Astrocyte of the cerebellum (primary cell): ENCODE results near the gene SCMH1.

Experiments used
- DNase-seq: peaks from one replicate; pipeline ENCODE4 v3.0.0-alpha.2; 2011; ENCODE audit warnings: low read depth
- H3K4me3 ChIP-seq: 2 replicates; pipeline ENCODE4 v1.5.1; 2011; ENCODE audit warnings: mild to moderate bottlenecking, low read depth, low read length, moderate library complexity
- in situ Hi-C: cut with HindIII; loops from 2 replicates; pipeline ENCODE4 v1.10.0; 2017; ENCODE audit warnings: low sequenced_read_pairs
- TF ChIP-seq, protein P1 (sequence below): IDR thresholded peaks from 2 replicates; pipeline ENCODE4 v1.5.1; 2012; ENCODE audit warnings: low read length, low read depth, moderate library complexity, mild to moderate bottlenecking; ENCODE audit errors: missing control alignments

SCMH1 gene

DNA sequence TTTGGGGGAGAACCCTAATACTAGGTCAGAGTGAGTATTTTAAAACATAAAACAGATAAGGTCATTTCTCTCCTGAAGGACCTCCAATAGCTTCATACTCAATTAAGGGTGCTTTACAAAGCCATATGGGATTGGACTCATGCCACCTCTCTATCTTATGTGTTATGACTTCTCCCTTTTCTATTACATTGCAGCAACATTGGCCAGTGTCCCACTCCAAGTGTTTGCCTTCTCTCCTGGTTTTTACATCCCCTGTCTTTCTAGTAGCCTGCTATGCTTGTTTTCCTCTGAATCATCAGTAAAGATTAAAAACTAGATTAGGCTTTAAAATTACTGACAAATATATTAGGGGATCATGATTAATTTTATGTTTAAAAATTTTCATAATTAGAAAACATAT lies 66.6 kb downstream of the SCMH1 start:
- TF ChIP-seq, protein P1, sequence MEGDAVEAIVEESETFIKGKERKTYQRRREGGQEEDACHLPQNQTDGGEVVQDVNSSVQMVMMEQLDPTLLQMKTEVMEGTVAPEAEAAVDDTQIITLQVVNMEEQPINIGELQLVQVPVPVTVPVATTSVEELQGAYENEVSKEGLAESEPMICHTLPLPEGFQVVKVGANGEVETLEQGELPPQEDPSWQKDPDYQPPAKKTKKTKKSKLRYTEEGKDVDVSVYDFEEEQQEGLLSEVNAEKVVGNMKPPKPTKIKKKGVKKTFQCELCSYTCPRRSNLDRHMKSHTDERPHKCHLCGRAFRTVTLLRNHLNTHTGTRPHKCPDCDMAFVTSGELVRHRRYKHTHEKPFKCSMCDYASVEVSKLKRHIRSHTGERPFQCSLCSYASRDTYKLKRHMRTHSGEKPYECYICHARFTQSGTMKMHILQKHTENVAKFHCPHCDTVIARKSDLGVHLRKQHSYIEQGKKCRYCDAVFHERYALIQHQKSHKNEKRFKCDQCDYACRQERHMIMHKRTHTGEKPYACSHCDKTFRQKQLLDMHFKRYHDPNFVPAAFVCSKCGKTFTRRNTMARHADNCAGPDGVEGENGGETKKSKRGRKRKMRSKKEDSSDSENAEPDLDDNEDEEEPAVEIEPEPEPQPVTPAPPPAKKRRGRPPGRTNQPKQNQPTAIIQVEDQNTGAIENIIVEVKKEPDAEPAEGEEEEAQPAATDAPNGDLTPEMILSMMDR, result no peak
- in situ Hi-C loops, result no loop called here
- DNase-seq, result no peak
- H3K4me3 ChIP-seq, result no peak overlapping the region

DNA sequence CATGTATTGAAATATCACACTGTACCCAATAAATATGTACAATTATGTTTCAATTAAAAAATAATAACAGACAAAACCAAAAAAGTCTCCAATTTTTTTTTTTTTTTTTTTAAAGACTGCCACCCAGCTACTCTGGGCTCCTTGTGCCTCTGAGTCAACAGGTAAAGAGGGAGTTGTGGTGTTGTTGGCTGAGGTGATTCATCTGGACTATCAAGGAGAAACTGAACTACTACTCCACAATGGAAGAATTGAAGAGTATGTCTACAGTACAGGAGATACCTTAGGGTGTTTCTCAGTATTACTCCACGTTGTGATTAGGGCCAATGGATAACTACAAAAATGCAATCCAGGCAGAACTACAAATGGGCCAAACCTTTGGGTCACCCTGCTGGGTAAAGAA lies 67.9 kb downstream of the SCMH1 start:
- TF ChIP-seq, protein P1, result no peak
- no peak overlapping the region for H3K4me3 ChIP-seq
- no peak for DNase-seq
- in situ Hi-C loops, result no loop called here

DNA sequence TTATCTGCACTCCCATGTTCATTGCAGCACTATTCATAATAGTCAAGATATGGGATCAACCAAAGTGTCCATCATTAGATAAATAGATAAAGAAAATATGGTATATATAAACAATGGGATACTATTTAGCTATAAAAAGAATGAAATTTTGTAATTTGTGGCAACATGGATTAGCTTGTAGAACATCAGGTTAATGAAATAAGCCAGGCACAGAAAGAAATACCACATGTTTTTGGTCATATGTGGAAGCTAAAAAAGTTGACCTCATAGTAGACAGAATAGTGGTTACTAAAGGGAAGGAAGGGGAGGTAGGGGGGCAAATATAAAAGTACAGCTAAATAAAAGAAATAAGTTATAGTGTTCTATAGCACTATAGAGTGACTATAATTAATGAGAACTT lies 68.5 kb downstream of the SCMH1 start:
- no peak overlapping the region for H3K4me3 ChIP-seq
- in situ Hi-C loops, result no loop called here
- TF ChIP-seq, protein P1, result no peak
- no peak for DNase-seq

DNA sequence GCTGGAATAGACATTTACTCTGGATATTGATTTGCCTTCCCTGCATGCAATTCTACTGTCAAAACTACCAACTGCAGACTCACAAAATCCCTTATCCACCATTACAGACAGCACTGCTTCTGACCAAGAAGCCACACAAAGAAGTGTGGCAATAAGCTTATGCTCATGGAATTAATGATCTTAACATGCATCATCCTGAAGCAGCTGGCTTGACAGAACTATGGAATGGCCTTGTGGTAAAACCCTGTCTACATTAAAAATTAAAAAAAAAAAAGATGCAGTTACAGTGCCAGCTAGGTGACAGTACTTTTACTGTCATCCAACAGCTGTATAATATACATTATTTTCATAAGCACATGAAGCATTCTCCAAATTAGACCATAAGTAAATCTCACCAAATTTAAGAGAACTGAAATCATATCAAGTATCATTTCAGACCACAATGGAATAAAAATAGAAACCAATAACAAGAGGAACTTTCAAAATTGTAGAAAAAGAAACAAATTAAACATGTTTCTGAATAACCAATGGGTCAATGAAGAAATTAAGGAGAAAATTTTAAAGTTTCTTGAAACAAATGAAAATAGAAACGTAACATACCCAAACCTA lies 70.7 kb downstream of the SCMH1 start:
- no peak for DNase-seq
- TF ChIP-seq, protein P1, result no peak
- no peak overlapping the region for H3K4me3 ChIP-seq
- in situ Hi-C loops, result no loop called here

DNA sequence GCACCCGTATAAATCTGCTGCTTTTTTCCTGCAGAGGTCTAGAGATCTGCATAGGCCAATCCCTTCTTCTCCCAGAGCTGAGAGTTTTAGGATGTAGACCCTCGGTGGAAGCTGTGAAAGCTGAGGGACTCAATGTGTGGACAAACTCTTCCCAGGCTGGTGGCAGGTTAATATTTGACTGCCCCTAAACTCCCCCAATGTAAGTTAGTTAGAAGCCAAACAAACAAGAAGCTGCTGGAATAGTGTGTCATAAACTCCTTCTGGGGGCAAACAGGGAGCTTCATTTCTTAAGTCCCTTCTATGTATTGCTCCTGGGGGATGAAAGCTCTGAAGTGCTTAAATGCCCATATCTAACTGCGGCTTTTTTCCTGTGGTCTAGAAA lies 72.3 kb downstream of the SCMH1 start:
- H3K4me3 ChIP-seq, result no peak overlapping the region
- in situ Hi-C loops, result no loop called here
- TF ChIP-seq, protein P1, result no peak
- DNase-seq, result no peak

DNA sequence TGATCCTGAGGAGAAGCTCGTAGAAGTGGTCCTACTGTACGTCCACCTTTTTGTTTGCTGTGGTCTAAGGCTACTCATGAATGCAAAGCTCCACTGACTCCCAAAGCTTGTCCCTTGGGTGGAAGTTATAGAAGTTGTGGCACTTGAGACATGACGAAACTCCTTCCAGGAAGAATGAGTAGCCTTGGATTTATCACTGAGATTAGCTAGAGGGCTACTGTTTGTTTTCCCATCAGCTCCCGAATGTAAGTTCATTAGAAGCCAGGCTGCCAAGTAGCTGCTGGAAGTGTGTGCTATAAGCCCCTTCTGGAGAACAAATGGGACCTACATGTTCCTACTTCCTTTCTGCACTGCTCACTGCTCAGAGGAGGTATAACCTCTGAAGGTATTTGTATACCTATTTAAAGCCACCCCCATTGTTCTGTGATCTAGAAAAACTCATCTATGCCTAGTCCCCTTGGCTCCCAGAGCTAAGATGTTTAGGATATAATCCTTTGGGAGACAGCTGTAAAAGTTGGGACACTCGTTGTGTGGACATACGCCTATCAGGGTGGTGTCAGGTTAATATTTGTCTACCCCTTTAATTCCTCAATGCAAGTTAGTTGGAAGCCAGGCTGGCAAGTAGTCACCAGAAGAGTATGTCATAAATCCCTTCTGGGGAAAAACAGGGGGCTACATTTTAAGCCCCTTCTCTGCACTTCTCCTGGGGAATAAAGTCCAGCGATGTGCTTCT lies 72.9 kb downstream of the SCMH1 start:
- in situ Hi-C loops, result no loop called here
- no peak for DNase-seq
- TF ChIP-seq, protein P1, result no peak
- no peak overlapping the region for H3K4me3 ChIP-seq
